ENCODE results near the gene PRAC1.

DNA sequence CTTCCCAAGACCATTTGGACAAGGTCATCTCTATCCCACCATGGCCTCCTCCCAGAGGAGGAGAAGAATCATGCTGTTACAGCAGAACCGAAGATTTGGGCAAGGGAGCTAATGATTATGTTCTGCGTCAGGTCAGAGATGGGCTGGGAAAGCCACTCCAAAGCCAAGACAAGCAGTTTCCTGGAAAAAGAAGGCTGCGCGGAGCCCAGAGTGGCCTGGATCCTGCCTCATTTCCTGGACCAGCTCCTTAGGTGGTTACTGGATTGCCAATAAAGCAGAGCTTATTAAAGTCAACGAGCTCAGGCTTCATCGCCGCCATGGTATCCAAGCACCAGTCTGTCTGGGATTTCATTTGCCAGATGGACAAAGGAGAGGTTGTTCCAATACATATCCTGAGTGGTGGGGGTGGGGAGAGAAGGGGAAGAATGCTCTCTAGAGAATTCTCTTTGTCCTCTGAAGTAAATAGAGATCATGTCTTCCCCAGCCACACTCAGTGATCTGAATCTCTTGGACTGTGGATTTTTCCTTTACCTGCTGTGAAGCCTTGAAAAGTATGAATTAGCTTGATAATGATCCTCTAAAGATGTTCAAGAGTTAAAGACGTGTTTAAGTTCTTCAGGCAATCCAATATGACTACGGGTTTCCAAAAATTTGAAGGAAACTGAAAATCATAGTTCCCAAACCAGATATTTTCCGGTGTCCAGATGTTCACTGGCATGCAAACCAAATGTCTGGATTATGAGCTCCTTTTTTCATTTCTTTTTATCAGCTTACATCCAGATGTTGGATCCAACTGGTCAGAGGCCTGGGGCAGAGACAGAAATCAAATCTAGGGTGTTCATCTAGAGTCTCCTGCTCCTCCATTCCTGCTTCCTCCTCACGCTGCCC is 17.7 kb downstream of the PRAC1 start:
- TF ChIP-seq POLR2A (IDR thresholded peaks at IDR 0.05; ENCODE audit: low read depth, low read length) = no peak
- no peak for TF ChIP-seq POLR2AphosphoS5 (IDR thresholded peaks at IDR 0.05; ENCODE audit: low read depth, low read length)
- no peak for TF ChIP-seq TAF1 (IDR thresholded peaks at IDR 0.05; ENCODE audit: low read depth, low read length)
- no peak for TF ChIP-seq POU2F2 (IDR thresholded peaks at IDR 0.05; ENCODE audit: low read depth, low read length)
- no peak for TF ChIP-seq PAX5 (IDR thresholded peaks at IDR 0.05; ENCODE audit: insufficient read depth, low read length, severe bottlenecking)

Data from GM12891 (cell line).